Measurements from ENCODE around the gene STMN1. TPM values are rescaled to one million over a fixed set of nuclear protein-coding genes. Genes with fewer than 3 reads are reported as not detected.

STMN1 gene
- total RNA-seq, 2 experiments from 2014 or later: 575 to 595 TPM

DNA sequence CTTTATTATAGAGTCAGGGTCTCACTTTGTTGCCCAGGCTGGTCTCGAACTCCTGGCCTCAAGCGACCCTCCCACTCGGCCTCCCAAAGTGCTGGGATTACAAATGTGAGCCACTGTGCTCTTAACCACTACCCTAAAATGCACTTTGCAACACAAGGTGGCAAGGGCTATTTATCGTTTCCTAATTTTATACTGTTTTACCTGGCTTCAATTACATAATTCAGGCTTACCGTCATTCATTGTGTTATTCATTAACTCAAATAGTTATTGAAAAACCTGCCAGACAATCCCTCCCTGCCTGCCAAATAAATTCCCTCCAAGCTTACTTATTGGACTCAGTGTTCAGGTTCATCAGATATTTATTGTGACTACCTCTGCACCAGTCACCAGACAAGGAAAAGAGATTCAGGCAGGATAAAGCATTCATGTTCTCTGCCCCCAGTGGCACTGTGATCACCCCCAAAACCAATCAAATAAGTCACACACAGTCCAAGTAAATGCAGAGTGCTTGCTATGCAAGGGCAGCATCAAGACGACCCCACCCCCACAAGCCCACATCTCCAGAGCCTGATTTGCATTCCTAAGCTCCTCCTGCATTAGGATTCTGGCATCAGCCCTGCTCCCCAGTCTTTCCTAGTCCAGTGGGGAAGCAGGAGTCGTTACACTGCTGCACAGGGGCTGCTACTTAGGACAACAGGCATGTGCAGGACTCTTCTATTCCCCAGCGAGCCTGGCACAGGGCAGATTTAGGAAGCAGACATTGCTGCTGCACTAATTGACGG, 38.8 kb downstream of the STMN1 start:
- Mint-ChIP-seq H3K27me3 (no peaks in the 10 kb centered on the region), H3K4me3 (no peak overlapping the region), H3K4me1 (no peaks in the 10 kb centered on the region), H3K36me3 (peaks cover 3% of the 10 kb centered on the region), H3K27ac (no peak overlapping the region), H3K9me3 (no peaks in the 10 kb centered on the region)
- POLR2A ChIA-PET: no interaction called here
- ATAC-seq (ENCODE audit: low read depth) (no peak), DNase-seq (no peak)

DNA sequence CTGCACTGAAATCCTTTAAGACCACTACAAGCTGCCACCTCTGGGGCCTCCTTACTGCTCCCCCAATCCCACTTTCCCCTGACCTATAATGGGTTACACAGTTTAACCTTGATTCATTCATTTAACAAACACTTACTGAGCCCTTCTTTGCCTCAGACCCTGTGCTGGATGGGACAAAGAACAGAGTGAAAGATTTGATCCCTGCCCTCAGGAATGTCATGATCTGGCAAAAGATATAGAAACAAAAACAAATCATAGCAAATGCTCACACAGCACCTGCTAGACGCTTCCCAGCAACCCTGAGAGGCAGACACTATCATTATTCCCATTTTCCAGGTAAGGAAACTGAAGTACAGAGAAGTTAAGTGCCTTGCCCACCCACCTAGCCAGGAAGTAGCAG, 39.9 kb downstream of the STMN1 start:
- DNase-seq (no peak), ATAC-seq (ENCODE audit: low read depth) (no peak)
- H3K9me3 Mint-ChIP-seq: no peaks in the 10 kb centered on the region
- POLR2A ChIA-PET: no interaction called here
- H3K36me3 Mint-ChIP-seq: peaks cover 3% of the 10 kb centered on the region
- H3K4me1 Mint-ChIP-seq: peaks cover 3% of the 10 kb centered on the region
- H3K27ac Mint-ChIP-seq: no peak overlapping the region
- no peak overlapping the region for H3K4me3 Mint-ChIP-seq
- no peaks in the 10 kb centered on the region for H3K27me3 Mint-ChIP-seq

- Mint-ChIP-seq H3K9me3 (no peaks in the 10 kb centered on the region), H3K4me1 (peaks cover 12% of the 10 kb centered on the region), H3K4me3 (no peak overlapping the region), H3K27ac (no peak overlapping the region), H3K36me3 (peaks cover 3% of the 10 kb centered on the region), H3K27me3 (no peaks in the 10 kb centered on the region)
- DNase-seq (no peak), ATAC-seq (ENCODE audit: low read depth) (no peak)
- POLR2A ChIA-PET: no interaction called here
Observed at GRCh38 chr1:25864434-25864833, 41.8 kb downstream of the STMN1 start.

DNA sequence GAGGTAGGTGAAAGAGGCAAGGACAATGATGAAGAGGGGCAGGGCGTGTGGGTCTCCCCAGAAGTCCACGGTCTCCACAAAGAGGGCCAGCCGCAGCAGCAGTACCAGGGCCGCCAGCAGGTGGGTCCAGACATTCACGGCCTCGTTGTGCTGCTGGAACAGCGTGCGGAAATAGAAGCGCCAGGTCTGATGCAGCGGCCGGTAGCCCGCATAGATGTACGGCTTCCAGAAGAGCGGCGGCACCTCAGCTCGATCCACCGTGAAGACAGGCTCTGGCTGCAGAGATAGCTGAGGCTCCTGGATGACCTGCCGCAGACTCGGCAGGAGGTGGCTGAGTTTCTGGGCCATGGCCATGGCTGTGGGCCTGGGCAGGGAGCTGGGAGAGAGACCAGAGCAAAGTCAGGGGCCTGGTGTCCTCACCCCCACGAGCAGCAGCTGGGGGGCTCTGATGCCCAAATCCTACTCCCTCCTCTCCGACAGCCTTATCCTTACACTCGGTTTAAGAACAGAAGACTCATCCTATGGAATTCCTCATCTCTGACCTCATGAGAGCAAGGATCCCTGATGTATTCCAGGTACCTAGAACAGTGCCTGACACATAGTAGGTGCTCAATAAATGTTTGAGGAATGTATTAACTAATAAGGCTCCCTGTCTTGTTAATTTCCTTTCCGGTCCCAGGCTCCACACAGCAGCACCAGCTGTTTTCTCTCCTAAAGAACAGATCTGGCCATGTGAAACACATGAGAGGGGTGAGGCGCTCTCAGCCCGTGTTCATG, 42.5 kb downstream of the STMN1 start:
- peaks cover 16% of the 10 kb centered on the region for H3K4me1 Mint-ChIP-seq
- POLR2A ChIA-PET: no interaction called here
- no peak overlapping the region for H3K27ac Mint-ChIP-seq
- no peaks in the 10 kb centered on the region for H3K9me3 Mint-ChIP-seq
- DNase-seq (no peak), ATAC-seq (ENCODE audit: low read depth) (no peak)
- no peaks in the 10 kb centered on the region for H3K27me3 Mint-ChIP-seq
- H3K4me3 Mint-ChIP-seq: no peak overlapping the region
- H3K36me3 Mint-ChIP-seq: peaks cover 3% of the 10 kb centered on the region

DNA sequence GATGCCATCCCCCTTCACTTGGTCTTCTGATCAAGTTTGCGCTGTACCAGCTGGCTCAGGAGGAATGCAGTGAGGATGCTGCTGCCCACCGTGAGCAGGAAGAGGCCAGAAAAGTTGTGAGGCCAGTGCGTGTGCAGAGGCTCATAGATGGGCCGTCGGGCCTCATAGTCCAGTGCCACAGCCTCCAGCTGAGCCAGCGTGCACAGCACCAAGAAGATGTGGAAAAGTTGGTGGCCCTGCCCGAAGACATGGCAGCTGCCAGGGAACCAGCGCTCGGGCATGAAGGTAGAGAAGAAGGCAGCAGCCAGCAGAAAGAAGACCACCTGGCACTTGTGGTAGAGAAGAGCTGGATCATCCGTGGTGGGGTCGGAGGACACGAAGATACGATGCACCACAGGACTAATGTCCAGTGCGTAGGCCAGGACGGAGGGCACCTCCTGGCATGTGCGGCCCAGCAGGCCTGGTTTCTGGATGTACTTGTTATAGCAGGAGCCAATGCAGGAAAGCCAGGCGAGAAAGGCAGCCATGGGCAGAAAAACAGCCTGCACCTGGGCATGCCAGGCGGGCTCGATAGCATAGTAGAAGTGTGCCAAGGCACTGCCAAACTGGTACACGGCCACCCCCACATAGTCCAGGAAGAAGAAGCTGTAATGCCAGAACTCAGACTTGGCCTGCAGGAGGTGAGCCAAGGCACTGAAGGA, 43.3 kb downstream of the STMN1 start:
- Mint-ChIP-seq H3K27ac (no peak overlapping the region), H3K36me3 (peaks cover 3% of the 10 kb centered on the region)
- POLR2A ChIA-PET: no interaction called here

GRCh38 chr1:25861316-25862286, 44.6 kb downstream of the STMN1 start:
- no peaks in the 10 kb centered on the region for H3K27me3 Mint-ChIP-seq
- H3K4me3 Mint-ChIP-seq: peak overlapping the region; percentile 13
- peaks cover 3% of the 10 kb centered on the region for H3K36me3 Mint-ChIP-seq
- DNase-seq: no peak
- peak overlapping the region; percentile 18 for H3K27ac Mint-ChIP-seq
- no peaks in the 10 kb centered on the region for H3K9me3 Mint-ChIP-seq
- POLR2A ChIA-PET: no interaction called here
- ATAC-seq (ENCODE audit: low read depth): no peak
- peaks cover 21% of the 10 kb centered on the region for H3K4me1 Mint-ChIP-seq

More for the DNA sequence above, 43.3 kb downstream of the STMN1 start:
- ATAC-seq (ENCODE audit: low read depth): no peak
- Mint-ChIP-seq H3K4me1 (peaks cover 21% of the 10 kb centered on the region), H3K27me3 (no peaks in the 10 kb centered on the region), H3K9me3 (no peaks in the 10 kb centered on the region), H3K4me3 (no peak overlapping the region)
- DNase-seq: no peak

GRCh38 chr1:25858906-25859789, 47.1 kb downstream of the STMN1 start, which contains the start of gene AUNIP:
Gene AUNIP, minus strand, starts transcription at chr1:25859457. Its CDS starts 100 bp downstream, at chr1:25859357.
- ATAC-seq (ENCODE audit: low read depth) (peak; percentile 94), DNase-seq (peak; percentile 95)
- H3K4me3 Mint-ChIP-seq: peak within 1 kb of the TSS; percentile 88
- H3K9me3 Mint-ChIP-seq: no peaks in the 10 kb centered on the region
- H3K36me3 Mint-ChIP-seq: peaks cover 7% of the 10 kb centered on the region
- H3K27me3 Mint-ChIP-seq: no peaks in the 10 kb centered on the region
- POLR2A ChIA-PET: interaction anchor here (1.3 kb wide), 1 partner anchor 39 kb away, joined by 5 read pairs; the partner anchor contains the start of gene MTFR1L
- peaks cover 21% of the 10 kb centered on the region for H3K4me1 Mint-ChIP-seq
- peak within 1 kb of the TSS; percentile 91 for H3K27ac Mint-ChIP-seq

- peak overlapping the region; percentile 58 for H3K27ac Mint-ChIP-seq
- peaks cover 7% of the 10 kb centered on the region for H3K36me3 Mint-ChIP-seq
- no peaks in the 10 kb centered on the region for H3K27me3 Mint-ChIP-seq
- peaks cover 21% of the 10 kb centered on the region for H3K4me1 Mint-ChIP-seq
- H3K9me3 Mint-ChIP-seq: no peaks in the 10 kb centered on the region
- POLR2A ChIA-PET: no interaction called here
- peak overlapping the region; percentile 88 for H3K4me3 Mint-ChIP-seq
- ATAC-seq (ENCODE audit: low read depth): no peak
- no peak for DNase-seq
Observed at GRCh38 chr1:25858494-25858893, 47.7 kb downstream of the STMN1 start.

- no peaks in the 10 kb centered on the region for H3K27me3 Mint-ChIP-seq
- H3K4me1 Mint-ChIP-seq: peaks cover 21% of the 10 kb centered on the region
- no peak overlapping the region for H3K27ac Mint-ChIP-seq
- DNase-seq: no peak
- POLR2A ChIA-PET: interaction anchor here (0.6 kb wide), 1 partner anchor 476 kb away, joined by 4 read pairs; no protein-coding TSS in a partner anchor
- H3K9me3 Mint-ChIP-seq: no peaks in the 10 kb centered on the region
- H3K36me3 Mint-ChIP-seq: peaks cover 6% of the 10 kb centered on the region
- no peak for ATAC-seq (ENCODE audit: low read depth)
- H3K4me3 Mint-ChIP-seq: no peak overlapping the region
Observed at GRCh38 chr1:25856856-25857255, 49.4 kb downstream of the STMN1 start.

DNA sequence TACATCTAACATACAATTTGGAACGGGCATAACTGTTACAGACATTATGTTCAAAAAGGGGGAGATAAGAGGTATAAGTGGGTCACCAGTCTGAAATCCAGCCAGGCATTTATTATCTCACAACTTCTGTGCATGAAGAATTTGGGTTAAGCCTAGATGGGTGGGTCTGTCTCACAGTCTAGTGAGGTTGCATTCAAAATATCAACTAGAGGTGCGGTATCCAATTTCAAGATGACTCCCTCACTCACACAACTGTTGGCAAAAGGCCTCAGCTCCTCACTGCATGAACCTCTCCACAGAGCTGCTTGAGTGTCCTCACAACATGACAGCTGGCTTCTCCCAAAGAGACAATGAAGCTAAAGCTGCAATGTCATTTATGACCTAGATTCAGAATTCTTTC, 51.7 kb downstream of the STMN1 start:
- H3K27ac Mint-ChIP-seq: no peak overlapping the region
- H3K27me3 Mint-ChIP-seq: no peaks in the 10 kb centered on the region
- POLR2A ChIA-PET: no interaction called here
- no peak for ATAC-seq (ENCODE audit: low read depth)
- no peak overlapping the region for H3K4me3 Mint-ChIP-seq
- no peak for DNase-seq
- peaks cover 10% of the 10 kb centered on the region for H3K4me1 Mint-ChIP-seq
- H3K9me3 Mint-ChIP-seq: no peaks in the 10 kb centered on the region
- H3K36me3 Mint-ChIP-seq: peaks cover 9% of the 10 kb centered on the region
